C4-2B (cell line): ENCODE measurements around the gene HLF.

Experiments
- ZFX ChIP-seq: fragments of 450-650 bp; IDR thresholded peaks from 2 replicates; pipeline ENCODE4 v1.6.1; 2017
- TF ChIP-seq, protein P1 (sequence below): fragments of 450-650 bp; conservative IDR thresholded peaks from 2 replicates; pipeline ENCODE4 v1.5.1; 2017; ENCODE audit warnings: mild to moderate bottlenecking

- TF ChIP-seq, protein P1, sequence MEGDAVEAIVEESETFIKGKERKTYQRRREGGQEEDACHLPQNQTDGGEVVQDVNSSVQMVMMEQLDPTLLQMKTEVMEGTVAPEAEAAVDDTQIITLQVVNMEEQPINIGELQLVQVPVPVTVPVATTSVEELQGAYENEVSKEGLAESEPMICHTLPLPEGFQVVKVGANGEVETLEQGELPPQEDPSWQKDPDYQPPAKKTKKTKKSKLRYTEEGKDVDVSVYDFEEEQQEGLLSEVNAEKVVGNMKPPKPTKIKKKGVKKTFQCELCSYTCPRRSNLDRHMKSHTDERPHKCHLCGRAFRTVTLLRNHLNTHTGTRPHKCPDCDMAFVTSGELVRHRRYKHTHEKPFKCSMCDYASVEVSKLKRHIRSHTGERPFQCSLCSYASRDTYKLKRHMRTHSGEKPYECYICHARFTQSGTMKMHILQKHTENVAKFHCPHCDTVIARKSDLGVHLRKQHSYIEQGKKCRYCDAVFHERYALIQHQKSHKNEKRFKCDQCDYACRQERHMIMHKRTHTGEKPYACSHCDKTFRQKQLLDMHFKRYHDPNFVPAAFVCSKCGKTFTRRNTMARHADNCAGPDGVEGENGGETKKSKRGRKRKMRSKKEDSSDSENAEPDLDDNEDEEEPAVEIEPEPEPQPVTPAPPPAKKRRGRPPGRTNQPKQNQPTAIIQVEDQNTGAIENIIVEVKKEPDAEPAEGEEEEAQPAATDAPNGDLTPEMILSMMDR, result no peak
- no peak for TF ChIP-seq ZFX
Measured at GRCh38 chr17:55269894-55270293, 5.1 kb downstream of the HLF start.
